H1 (cell line): ENCODE data around the gene LCP1. TPM values are rescaled to one million over a fixed set of nuclear protein-coding genes. Genes with fewer than 3 reads are reported as not detected.

Experiments
- CTCF ChIA-PET: fragments of 300-600 bp; sonication (Branson Sonifier 250); formaldehyde crosslinking; loops from one replicate; lab custom pipeline; 2021; ENCODE audit not compliant: partially characterized antibody; lab: Charles Lee
- POLR2A ChIA-PET: fragments of 300-600 bp; sonication (Branson Sonifier 250); formaldehyde crosslinking; loops from one replicate; lab custom pipeline; 2021; ENCODE audit warnings: inconsistent platforms; ENCODE audit not compliant: partially characterized antibody; lab: Charles Lee
- DNase-seq, 2 experiments: peaks; one replicate each; pipeline versions ENCODE4 v3.0.0 to v3.0.0-alpha.2; 2010 to 2022; ENCODE audit warnings: low spot score in 2 of 2, low read depth in 1 of 2, mixed read lengths in 1 of 2
- FAIRE-seq: peaks from 2 replicates; lab custom pipeline; 2011; peaks lifted over from hg19 to GRCh38; lab: Jason Lieb, UNC
- H2AFZ ChIP-seq: 2 replicates; pipeline ENCODE4 v1.8.1; 2012; ENCODE audit warnings: low read length, inconsistent platforms
- H2AK5ac ChIP-seq: 2 replicates; pipeline ENCODE4 v1.6.1; 2013; ENCODE audit warnings: low read depth, low read length
- H2BK120ac ChIP-seq: replicated peaks from 2 replicates; pipeline ENCODE3; 2013; ENCODE audit warnings: low read depth, low read length, inconsistent platforms
- H2BK12ac ChIP-seq: 2 replicates; pipeline ENCODE4 v1.6.1; 2013; ENCODE audit warnings: low read depth, low read length
- H2BK15ac ChIP-seq: 2 replicates; pipeline ENCODE4 v1.6.1; 2013; ENCODE audit warnings: low read length
- H2BK20ac ChIP-seq: 2 replicates; pipeline ENCODE4 v1.6.1; 2013; ENCODE audit warnings: low read length
- H2BK5ac ChIP-seq: 2 replicates; pipeline ENCODE4 v1.6.1; 2013; ENCODE audit warnings: low read depth, low read length
- H3K14ac ChIP-seq: 2 replicates; pipeline ENCODE4 v1.6.1; 2013; ENCODE audit warnings: inconsistent platforms; ENCODE audit not compliant: insufficient read length
- H3K18ac ChIP-seq: 2 replicates; pipeline ENCODE4 v1.6.1; 2013; ENCODE audit warnings: low read length; ENCODE audit errors: extremely low read depth
- H3K23ac ChIP-seq: 2 replicates; pipeline ENCODE4 v1.6.1; 2013; ENCODE audit warnings: inconsistent platforms; ENCODE audit not compliant: insufficient read length
- H3K23me2 ChIP-seq: 2 replicates; pipeline ENCODE4 v1.6.1; 2013; ENCODE audit warnings: low read depth, low read length
- H3K27ac ChIP-seq: 2 replicates; pipeline ENCODE4 v1.6.1; 2011; ENCODE audit warnings: low read depth, low read length, inconsistent platforms
- H3K27me3 ChIP-seq, 4 experiments: replicated peaks in 1 of 4; 1 replicate in 1 of 4; 2 replicates in 3 of 4; pipeline versions ENCODE4 v1.6.1 to v1.8.1; 2011 to 2013; ENCODE audit warnings: low read length in 3 of 4, mild to moderate bottlenecking in 3 of 4, inconsistent platforms in 2 of 4, mixed read lengths in 2 of 4, moderate library complexity in 1 of 4; ENCODE audit not compliant: control insufficient read depth in 3 of 4, insufficient read depth in 3 of 4; ENCODE audit errors: extremely low read depth in 1 of 4
- H3K36me3 ChIP-seq, 4 experiments: 2 replicates each; pipeline versions ENCODE4 v1.6.1 to v1.8.1; 2011 to 2013; ENCODE audit warnings: mild to moderate bottlenecking in 4 of 4, low read length in 3 of 4, moderate library complexity in 2 of 4, control low read depth in 1 of 4, inconsistent platforms in 1 of 4; ENCODE audit not compliant: insufficient read depth in 4 of 4, control insufficient read depth in 2 of 4
- H3K4ac ChIP-seq: replicated peaks from 2 replicates; pipeline ENCODE3; 2013; ENCODE audit warnings: low read length, low read depth, mixed read lengths, inconsistent platforms; ENCODE audit not compliant: insufficient read length
- H3K4me1 ChIP-seq, 4 experiments: replicated peaks in 1 of 4; 1 replicate in 1 of 4; 2 replicates in 3 of 4; pipeline versions ENCODE4 v1.6.1 to v1.8.1; 2011 to 2013; ENCODE audit warnings: low read length in 3 of 4, inconsistent platforms in 2 of 4, mixed read lengths in 1 of 4; ENCODE audit not compliant: insufficient read depth in 4 of 4, control insufficient read depth in 3 of 4
- H3K4me2 ChIP-seq, 2 experiments: 2 replicates each; pipeline versions ENCODE4 v1.6.1 to v1.8.1; 2011 to 2013; ENCODE audit warnings: low read depth in 2 of 2, low read length in 2 of 2, control low read depth in 1 of 2, inconsistent platforms in 1 of 2, mild to moderate bottlenecking in 1 of 2; ENCODE audit not compliant: insufficient read depth in 1 of 2
- H3K4me3 ChIP-seq, 4 experiments: fragments of 200-600, 300-600 bp in 1 of 4; sonication (generic), shearing (Covaris generic), sonication (Bioruptor Twin) in 1 of 4; 2 replicates each; pipeline versions ENCODE4 v1.5.1 to v1.8.1; 2011 to 2016; ENCODE audit warnings: low read length in 4 of 4, low read depth in 3 of 4, control low read depth in 2 of 4, inconsistent platforms in 2 of 4, mild to moderate bottlenecking in 2 of 4, mixed read lengths in 1 of 4, moderate library complexity in 1 of 4; ENCODE audit not compliant: insufficient read depth in 2 of 4; ENCODE audit errors: extremely low read depth in 1 of 4
- H3K56ac ChIP-seq: replicated peaks from 2 replicates; pipeline ENCODE3; 2013; ENCODE audit warnings: low read depth, mild to moderate bottlenecking, mixed read lengths, low read length, inconsistent platforms; ENCODE audit not compliant: insufficient read length
- H3K79me1 ChIP-seq: 2 replicates; pipeline ENCODE4 v1.6.1; 2013; ENCODE audit warnings: low read depth, low read length, control low read depth
- H3K79me2 ChIP-seq, 2 experiments: 2 replicates each; pipeline versions ENCODE4 v1.6.1 to v1.8.1; 2012 to 2013; ENCODE audit warnings: low read length in 2 of 2, mild to moderate bottlenecking in 2 of 2, inconsistent platforms in 1 of 2; ENCODE audit not compliant: insufficient read depth in 2 of 2, control insufficient read depth in 1 of 2
- H3K9ac ChIP-seq, 4 experiments: replicated peaks in 1 of 4; 1 replicate in 1 of 4; 2 replicates in 3 of 4; pipeline versions ENCODE4 v1.6.1 to v1.8.1; 2011 to 2013; ENCODE audit warnings: low read depth in 3 of 4, low read length in 3 of 4, control low read depth in 2 of 4, mild to moderate bottlenecking in 2 of 4, moderate library complexity in 2 of 4, inconsistent platforms in 1 of 4; ENCODE audit errors: extremely low read depth in 1 of 4
- H3K9me3 ChIP-seq, 2 experiments: 2 replicates each; pipeline versions ENCODE4 v1.6.1 to v1.8.1; 2012 to 2013; ENCODE audit warnings: mild to moderate bottlenecking in 2 of 2, moderate library complexity in 2 of 2, control low read depth in 1 of 2, inconsistent platforms in 1 of 2, low read depth in 1 of 2, low read length in 1 of 2, mixed read lengths in 1 of 2; ENCODE audit not compliant: insufficient read depth in 2 of 2
- H4K20me1 ChIP-seq, 2 experiments: replicated peaks in 1 of 2; 2 replicates each; pipeline versions ENCODE3 to v1.8.1; 2011 to 2013; ENCODE audit warnings: inconsistent platforms in 2 of 2, low read length in 2 of 2, mild to moderate bottlenecking in 1 of 2; ENCODE audit not compliant: insufficient read depth in 2 of 2, control insufficient read depth in 1 of 2
- H4K5ac ChIP-seq: 2 replicates; pipeline ENCODE4 v1.6.1; 2013; ENCODE audit warnings: low read length, low read depth, mixed read lengths, inconsistent platforms; ENCODE audit not compliant: insufficient read length
- H4K8ac ChIP-seq: 2 replicates; pipeline ENCODE4 v1.8.0; 2013; ENCODE audit warnings: mild to moderate bottlenecking, moderate library complexity, low read length, inconsistent platforms; ENCODE audit not compliant: insufficient read depth; ENCODE audit errors: extremely low read depth
- H4K91ac ChIP-seq: replicated peaks from 2 replicates; pipeline ENCODE3; 2013; ENCODE audit warnings: low read length, mixed read lengths, inconsistent platforms; ENCODE audit not compliant: insufficient read length
- BACH1 ChIP-seq: IDR thresholded peaks from 2 replicates; pipeline ENCODE4 v1.6.1; 2012; ENCODE audit warnings: low read length, improper control_type of control experiment
- CREB1 ChIP-seq: IDR thresholded peaks from 2 replicates; pipeline ENCODE4 v1.6.1; 2012; ENCODE audit warnings: inconsistent platforms
- HDAC2 ChIP-seq, 2 experiments: fragments of 300-600 bp in 1 of 2; sonication (generic) in 1 of 2; IDR thresholded peaks; 2 replicates each; pipeline ENCODE4 v1.6.1; 2011 to 2012; ENCODE audit warnings: low read depth in 2 of 2, low read length in 2 of 2, mild to moderate bottlenecking in 2 of 2, moderate library complexity in 2 of 2, borderline replicate concordance in 1 of 2, inconsistent platforms in 1 of 2
- KDM5A ChIP-seq: fragments of 200-600 bp; IDR thresholded peaks from 2 replicates; pipeline ENCODE4 v1.7.1; 2012; ENCODE audit warnings: mild to moderate bottlenecking, low read length, inconsistent platforms, mixed read lengths
- RAD21 ChIP-seq, 2 experiments: IDR thresholded peaks in 1 of 2; conservative IDR thresholded peaks in 1 of 2; 2 replicates each; pipeline ENCODE4 v1.6.1; 2011; ENCODE audit warnings: low read depth in 2 of 2, low read length in 2 of 2, improper control_type of control experiment in 1 of 2, inconsistent platforms in 1 of 2, mild to moderate bottlenecking in 1 of 2, moderate library complexity in 1 of 2
- SIX5 ChIP-seq: IDR thresholded peaks from 2 replicates; pipeline ENCODE4 v1.6.1; 2011; ENCODE audit warnings: mild to moderate bottlenecking, low read depth, low read length
- TAF1 ChIP-seq: IDR thresholded peaks from 2 replicates; pipeline ENCODE4 v1.6.1; 2011; ENCODE audit warnings: mild to moderate bottlenecking, low read depth, low read length
- YY1 ChIP-seq: IDR thresholded peaks from 2 replicates; pipeline ENCODE4 v1.6.1; 2011; ENCODE audit warnings: low read depth, mild to moderate bottlenecking, low read length
- WGBS, 2 experiments: shearing (Covaris generic) in 1 of 2; methylation state at CpG; one replicate each; pipeline versions ENCODE4 v1.1.6 to v1.1.7; 2013 to 2015; ENCODE audit warnings: low lambda C conversion rate in 2 of 2, mixed read lengths in 2 of 2, inconsistent platforms in 1 of 2, low coverage in 1 of 2, missing lambda C conversion rate in 1 of 2; ENCODE audit not compliant: insufficient replicate concordance in 2 of 2, insufficient coverage in 1 of 2, insufficient read length in 1 of 2; ENCODE audit errors: extremely low coverage in 1 of 2, missing lambda C conversion rate in 1 of 2; 5-methylcytosine and 5-hydroxymethylcytosine counted together
- polyA plus RNA-seq, 7 experiments: library from polyadenylated mRNA; depleted of rRNA in 3 of 7; stranded (reverse) in 5 of 7; unstranded in 2 of 7; fragments of >200 nt in 5 of 7; fragments of 200-250 nt in 2 of 7; gene quantifications; 1 replicate in 5 of 7; 2 replicates in 1 of 7; 4 replicates in 1 of 7; pipeline versions ENCODE4 v1.2.1 to v1.2.3, GENCODE V29; 2011 to 2013; ENCODE audit warnings: missing spikeins in 2 of 7, mixed read lengths in 2 of 7
- total RNA-seq: library from RNA; stranded (reverse); fragmentation: NEBNext Ultra II Directional; extraction: Animal tissue kit (Norgen Biotek cat#: 25700); gene quantifications from 2 replicates; pipeline ENCODE4 v1.2.1, GENCODE V29; 2021
- TF ChIP-seq, protein P1 (sequence below): IDR thresholded peaks from 2 replicates; pipeline ENCODE4 v1.6.1; 2012; ENCODE audit warnings: inconsistent platforms
- TF ChIP-seq, protein P2 (sequence below): IDR thresholded peaks from 2 replicates; pipeline ENCODE4 v1.6.1; 2012; ENCODE audit warnings: low read length, inconsistent platforms

Gene LCP1
- total and polyA plus RNA-seq, 2 of the 8 experiments (the other 6 are each of a cell fraction or from before 2014, with no cell fraction given): 0.65 to 4.3 TPM

DNA sequence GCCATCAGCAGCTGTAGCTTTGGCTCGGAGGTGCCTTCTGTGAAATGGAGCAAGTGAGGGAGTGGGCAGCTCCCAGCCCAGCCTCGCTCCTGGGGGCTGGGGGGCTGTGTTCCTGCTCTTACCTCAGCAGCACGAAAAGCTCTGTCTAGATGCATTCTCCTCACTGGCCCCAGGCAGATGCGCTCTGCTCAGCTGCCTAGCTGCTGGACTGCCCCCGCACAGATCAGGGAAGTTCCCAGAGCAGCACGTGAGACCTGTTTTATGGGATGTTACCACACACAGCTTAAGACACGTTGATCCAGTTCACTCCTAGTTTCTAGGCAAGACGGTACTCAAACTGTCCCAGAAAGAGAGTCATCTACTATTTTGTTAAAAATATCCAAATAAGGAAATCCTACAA is 13.6 kb downstream of the LCP1 start:
- H3K27ac ChIP-seq: no peak overlapping the region
- no peak overlapping the region for H3K56ac ChIP-seq
- ChIA-PET CTCF (interaction anchor here (0.6 to 2.2 kb wide), 8 partner anchors 10 to 121 kb away, joined by 3 to 9 read pairs (median 4); partner anchors contain the start of gene LCP1), POLR2A (no interaction called here)
- DNase-seq (no peak), FAIRE-seq (no peak)
- no peaks in the 10 kb centered on the region for H3K23me2 ChIP-seq
- WGBS, 2 experiments: 89% methylated on average over 8 of the region's 8 CpGs; no CpG with 5 or more reads in 1 of the 2 experiments
- no peak overlapping the region for H3K9ac ChIP-seq
- H4K5ac ChIP-seq: no peak overlapping the region
- no peak overlapping the region for H3K14ac ChIP-seq
- no peaks in the 10 kb centered on the region for H4K20me1 ChIP-seq
- H2BK5ac ChIP-seq: no peak overlapping the region
- no peak overlapping the region for H2BK120ac ChIP-seq
- peaks cover 0 to 6% (median 2%) of the 10 kb centered on the region in 4 experiments; a peak in 2 of 7 replicates for H3K4me1 ChIP-seq
- H2BK15ac ChIP-seq: no peak overlapping the region
- no peak overlapping the region for H3K18ac ChIP-seq
- no peak overlapping the region for H2AFZ ChIP-seq
- TF ChIP-seq HDAC2 (IDR thresholded peaks at IDR 0.05; ENCODE audit: borderline replicate concordance in 1 of 2, low read depth in 2 of 2, low read length in 2 of 2) (no peak), TAF1 (no peak), BACH1 (no peak), KDM5A (no peak), CREB1 (no peak), RAD21 (IDR thresholded peaks at IDR 0.05 in 1 of 2, conservative IDR thresholded peaks at IDR 0.05 in 1 of 2; ENCODE audit: low read depth in 2 of 2, low read length in 2 of 2) (no peak), YY1 (no peak), SIX5 (no peak)
- TF ChIP-seq, protein P1, sequence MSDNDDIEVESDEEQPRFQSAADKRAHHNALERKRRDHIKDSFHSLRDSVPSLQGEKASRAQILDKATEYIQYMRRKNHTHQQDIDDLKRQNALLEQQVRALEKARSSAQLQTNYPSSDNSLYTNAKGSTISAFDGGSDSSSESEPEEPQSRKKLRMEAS: no peak
- TF ChIP-seq, protein P2, sequence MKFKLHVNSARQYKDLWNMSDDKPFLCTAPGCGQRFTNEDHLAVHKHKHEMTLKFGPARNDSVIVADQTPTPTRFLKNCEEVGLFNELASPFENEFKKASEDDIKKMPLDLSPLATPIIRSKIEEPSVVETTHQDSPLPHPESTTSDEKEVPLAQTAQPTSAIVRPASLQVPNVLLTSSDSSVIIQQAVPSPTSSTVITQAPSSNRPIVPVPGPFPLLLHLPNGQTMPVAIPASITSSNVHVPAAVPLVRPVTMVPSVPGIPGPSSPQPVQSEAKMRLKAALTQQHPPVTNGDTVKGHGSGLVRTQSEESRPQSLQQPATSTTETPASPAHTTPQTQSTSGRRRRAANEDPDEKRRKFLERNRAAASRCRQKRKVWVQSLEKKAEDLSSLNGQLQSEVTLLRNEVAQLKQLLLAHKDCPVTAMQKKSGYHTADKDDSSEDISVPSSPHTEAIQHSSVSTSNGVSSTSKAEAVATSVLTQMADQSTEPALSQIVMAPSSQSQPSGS: no peak
- no peak overlapping the region for H4K91ac ChIP-seq
- no peaks in the 10 kb centered on the region for H3K79me2 ChIP-seq
- no peak overlapping the region for H4K8ac ChIP-seq
- H3K23ac ChIP-seq: no peak overlapping the region
- H3K4ac ChIP-seq: no peak overlapping the region
- no peak overlapping the region for H3K4me2 ChIP-seq
- no peaks in the 10 kb centered on the region for H3K36me3 ChIP-seq
- no peaks in the 10 kb centered on the region for H3K79me1 ChIP-seq
- no peak overlapping the region for H2BK12ac ChIP-seq
- no peaks in the 10 kb centered on the region for H3K9me3 ChIP-seq
- no peak overlapping the region for H2BK20ac ChIP-seq
- H2AK5ac ChIP-seq: no peak overlapping the region
- no peak overlapping the region for H3K4me3 ChIP-seq
- peaks cover 0 to 4% (median 0%) of the 10 kb centered on the region in 4 experiments; a peak in 1 of 7 replicates for H3K27me3 ChIP-seq
